K562 (cell line): ENCODE measurements around the gene DNASE2. TPM values are rescaled to one million over a fixed set of nuclear protein-coding genes. Genes with fewer than 3 reads are reported as not detected.

Source experiments
- ATAC-seq: fragments of 200-7000 bp; cut with Tn5 transposase; 3 replicates; pipeline ENCODE4 v1.9.1; 2020; ENCODE audit warnings: moderate library complexity
- BruUV-seq: library from RNA; stranded (reverse); fragments of 400-500 nt; replicated peaks from 2 replicates; lab custom pipeline; 2021; lab: Mats Ljungman, UMichigan
- CTCF ChIA-PET: fragments of 300-600 bp; formaldehyde crosslinking; extraction: SDS; loops from one replicate; lab custom pipeline; 2021; ENCODE audit warnings: low intra/inter-chr PET ratio; lab: Yijun Ruan, JAX
- POLR2A ChIA-PET: fragments of 300-600, 350-650 bp; sonication (Branson Sonifier 250); formaldehyde crosslinking; extraction: SDS; loops from one replicate; lab custom pipeline; 2021; ENCODE audit warnings: antibody characterized with exemption, inconsistent platforms; lab: Yijun Ruan, JAX
- DNase-seq, 4 experiments: peaks; one replicate each; pipeline versions ENCODE4 v3.0.0 to v3.0.0-alpha.2; 2011 to 2018; ENCODE audit warnings: low spot score in 3 of 4, mixed read lengths in 3 of 4; ENCODE audit errors: extremely low read depth in 1 of 4
- FAIRE-seq: peaks from 2 replicates; lab custom pipeline; 2011; peaks lifted over from hg19 to GRCh38; lab: Jason Lieb, UNC
- H2AFZ ChIP-seq: 2 replicates; pipeline ENCODE4 v1.6.0; 2011; ENCODE audit warnings: low read depth, low read length, control low read depth, inconsistent platforms
- H3K27ac ChIP-seq: fragments of 200-600 bp; 3 replicates; pipeline ENCODE4 v1.8.0; 2011; ENCODE audit warnings: low read depth, mild to moderate bottlenecking, control low read depth, inconsistent platforms, low read length, moderate library complexity, mixed read lengths; ENCODE audit errors: extremely low read depth
- H3K27me3 ChIP-seq, 2 experiments: fragments of 300-600 bp in 1 of 2; 2 replicates in 1 of 2; 3 replicates in 1 of 2; pipeline versions ENCODE4 v1.6.0 to v1.8.0; 2011; ENCODE audit warnings: inconsistent platforms in 2 of 2, low read length in 2 of 2, mild to moderate bottlenecking in 1 of 2, mixed read lengths in 1 of 2, moderate library complexity in 1 of 2; ENCODE audit not compliant: control insufficient read depth in 2 of 2, insufficient read depth in 2 of 2
- H3K36me3 ChIP-seq: fragments of 300-600 bp; 3 replicates; pipeline ENCODE4 v1.8.0; 2011; ENCODE audit warnings: mild to moderate bottlenecking, low read length, inconsistent platforms; ENCODE audit not compliant: control insufficient read depth, insufficient read depth
- H3K4me1 ChIP-seq, 2 experiments: fragments of 200-600 bp in 1 of 2; replicated peaks in 1 of 2; 2 replicates in 1 of 2; 3 replicates in 1 of 2; pipeline versions ENCODE4 v1.5.1 to v1.8.0; 2011; ENCODE audit warnings: inconsistent platforms in 2 of 2, low read length in 2 of 2, mild to moderate bottlenecking in 1 of 2, mixed read lengths in 1 of 2, moderate library complexity in 1 of 2; ENCODE audit not compliant: control insufficient read depth in 2 of 2, insufficient read depth in 2 of 2
- H3K4me2 ChIP-seq: 2 replicates; pipeline ENCODE4 v1.6.1; 2011; ENCODE audit warnings: low read length, control low read depth, inconsistent platforms, mixed read lengths; ENCODE audit not compliant: insufficient read depth
- H3K4me3 ChIP-seq: fragments of 200-600 bp; sonication (generic), shearing (Covaris generic); 2 replicates; pipeline ENCODE4 v1.5.1; 2016; ENCODE audit warnings: control low read depth, inconsistent platforms
- H3K79me2 ChIP-seq: fragments of 200-600 bp; 3 replicates; pipeline ENCODE4 v1.8.0; 2011; ENCODE audit warnings: low read length, inconsistent platforms; ENCODE audit not compliant: control insufficient read depth, insufficient read depth
- H3K9ac ChIP-seq, 2 experiments: 2 replicates each; pipeline versions ENCODE4 v1.6.0 to v1.6.1; 2011; ENCODE audit warnings: low read depth in 2 of 2, low read length in 2 of 2, control low read depth in 1 of 2, inconsistent platforms in 1 of 2, mild to moderate bottlenecking in 1 of 2, mixed read lengths in 1 of 2; ENCODE audit not compliant: insufficient read depth in 1 of 2
- H3K9me1 ChIP-seq: one replicate; pipeline ENCODE4 v1.6.0; 2011; ENCODE audit warnings: inconsistent platforms, mild to moderate bottlenecking, low read length, moderate library complexity; ENCODE audit not compliant: control insufficient read depth, insufficient read depth
- H3K9me3 ChIP-seq: replicated peaks from 2 replicates; pipeline ENCODE4 v1.5.1; 2011; ENCODE audit warnings: low read depth, low read length, inconsistent platforms; ENCODE audit not compliant: control insufficient read depth, insufficient read depth
- H4K20me1 ChIP-seq: replicated peaks from 2 replicates; pipeline ENCODE4 v1.6.1; 2011; ENCODE audit warnings: low read length, inconsistent platforms, mixed read lengths; ENCODE audit not compliant: control insufficient read depth, insufficient read depth
- ARID3B ChIP-seq: fragments of 250-450 bp; sonication (Bioruptor Pico); IDR thresholded peaks from 2 replicates; pipeline ENCODE4 v1.4.0; 2020; ENCODE audit warnings: borderline replicate concordance
- DMBX1 ChIP-seq: fragments of 250-450 bp; sonication (Bioruptor Pico); IDR thresholded peaks from 2 replicates; pipeline ENCODE4 v1.8.0; 2022; ENCODE audit warnings: inconsistent platforms, mild to moderate bottlenecking, moderate library complexity, borderline replicate concordance
- HDAC2 ChIP-seq: fragments of 450-650 bp; IDR thresholded peaks from 2 replicates; pipeline ENCODE4 v1.6.1; 2016; ENCODE audit warnings: mild to moderate bottlenecking
- ZNF76 ChIP-seq: fragments of 250-450 bp; sonication (Bioruptor Pico); IDR thresholded peaks from 2 replicates; pipeline ENCODE4 v1.4.0; 2020; ENCODE audit warnings: mild to moderate bottlenecking, moderate library complexity, borderline replicate concordance
- WGBS: fragments of 100-300 bp; shearing (Covaris generic); methylation state at CpG from one replicate; pipeline ENCODE4 v1.1.6; 2016; ENCODE audit warnings: low coverage, mixed read lengths; ENCODE audit not compliant: insufficient coverage; ENCODE audit errors: missing lambda C conversion rate; 5-methylcytosine and 5-hydroxymethylcytosine counted together
- in situ Hi-C: fragments of 300-500 bp; cut with MboI; formaldehyde crosslinking; loops from 4 replicates; pipeline ENCODE4 v1.15.0; 2018; ENCODE audit warnings: inconsistent platforms, mixed read lengths
- intact Hi-C: fragments of 100-400 bp; cut with micrococcal nuclease; formaldehyde crosslinking; loops from 2 replicates; pipeline ENCODE4 v1.14.2; 2022
- polyA plus RNA-seq, 8 experiments: library from polyadenylated mRNA; depleted of rRNA in 4 of 8; stranded (reverse) in 5 of 8; unstranded in 3 of 8; fragments of >200 nt; fragmentation: Nextera tagmentation in 2 of 8; fragmentation: Illumina TruSeq in 1 of 8; extraction: Ambion mirVana in 2 of 8; extraction: Trizol in 1 of 8; gene quantifications; 2 replicates each; pipeline versions ENCODE4 v1.2.1 to v1.2.3, GENCODE V29; 2011 to 2014; ENCODE audit warnings: inconsistent platforms in 1 of 8, missing spikeins in 1 of 8
- total RNA-seq, 7 experiments: library from RNA; depleted of rRNA in 6 of 7; stranded (reverse); fragments of >200 nt in 6 of 7; fragmentation: Illumina TruSeq in 2 of 7; extraction: Trizol in 2 of 7; gene quantifications; 2 replicates each; pipeline versions ENCODE4 v1.2.1 to v1.2.3, GENCODE V29; 2011 to 2021; ENCODE audit warnings: low replicate concordance in 1 of 7

The DNASE2 gene
- total and polyA plus RNA-seq, 9 of the 15 experiments (the other 6 are each of a cell fraction or from before 2014, with no cell fraction given): 4.4 to 27.0 (median 20.2) TPM

GRCh38 chr19:12913851-12914690, 32.8 kb upstream of the DNASE2 start:
- Histone ChIP-seq H3K79me2 (no peaks in the 10 kb centered on the region), H3K27ac (peak overlapping the region; percentile 24; the same call in 1 of the 3 replicates), H3K4me1 (peaks cover 17 to 22% of the 10 kb centered on the region in 2 experiments), H3K9me3 (no peaks in the 10 kb centered on the region), H3K36me3 (no peaks in the 10 kb centered on the region), H3K27me3 (no peaks in the 10 kb centered on the region), H3K9ac (peak overlapping the region in 1 of 2 experiments; percentile 59; a peak in 2 of 4 replicates), H3K9me1 (no peaks in the 10 kb centered on the region), H3K4me3 (no peak overlapping the region), H2AFZ (peak overlapping the region; percentile 77)
- CTCF ChIA-PET: no interaction called here
- BruUV-seq: no TSS peak
- POLR2A ChIA-PET: interaction anchor here (0.7 to 2.3 kb wide), 10 partner anchors 12 to 86 kb away, joined by 3 to 7 read pairs (median 3); partner anchors contain the start of genes GCDH and KLF1
- intact Hi-C loops (no loop called here), in situ Hi-C loops (no loop called here)
- DNase-seq: peak in 1 of 4 experiments; percentile 11
- FAIRE-seq: no peak
- WGBS: 65% methylated on average over 11 of the region's 12 CpGs
- no peak for TF ChIP-seq ZNF76 (CRISPR knock-in tag)
- TF ChIP-seq ARID3B: no peak
- TF ChIP-seq HDAC2: no peak
- TF ChIP-seq DMBX1: no peak
- TF ChIP-seq, all 486 proteins: peak for 0
- ATAC-seq: peak; percentile 16; the same call in 2 of the 3 replicates
- H3K4me2 ChIP-seq: no peak overlapping the region; the same call in 1 of the 2 replicates
- H4K20me1 ChIP-seq: no peaks in the 10 kb centered on the region
